Gastrocnemius medialis (tissue), 4 donors: ENCODE measurements around the gene OTUD7B. TPM values are rescaled to one million over a fixed set of nuclear protein-coding genes. Genes with fewer than 3 reads are reported as not detected.

Experiments used
- ATAC-seq, 2 donors: fragments of 150-250 bp; one replicate each; pipeline ENCODE4 v1.9.1; 2016
- DNase-seq, 2 donors: peaks; one replicate each; pipeline ENCODE4 v3.0.0-alpha.2; 2019
- H3K27ac ChIP-seq, 4 donors: fragments of 200-600 bp; sonication (generic); 1 replicate in 1 of 4; 2 replicates in 3 of 4; pipeline ENCODE4 v1.5.1; 2016 to 2018; ENCODE audit warnings: mild to moderate bottlenecking in 2 of 4, moderate library complexity in 1 of 4
- H3K27me3 ChIP-seq, 3 donors: fragments of 200-600 bp; sonication (generic) in 2 of 3; 1 replicate in 1 of 3; 2 replicates in 2 of 3; pipeline versions ENCODE4 v1.5.1 to v1.6.0; 2016 to 2019; ENCODE audit warnings: mild to moderate bottlenecking in 1 of 3, moderate library complexity in 1 of 3
- H3K36me3 ChIP-seq, 2 donors: fragments of 200-600 bp; sonication (generic) in 1 of 2; one replicate each; pipeline ENCODE4 v1.5.1; 2017 to 2018
- H3K4me1 ChIP-seq, 2 donors: fragments of 200-600 bp; sonication (generic) in 1 of 2; one replicate each; pipeline ENCODE4 v1.5.1; 2016 to 2017; ENCODE audit warnings: mild to moderate bottlenecking in 2 of 2
- H3K4me3 ChIP-seq, 4 donors: fragments of 200-600 bp; sonication (generic) in 3 of 4; 1 replicate in 1 of 4; 2 replicates in 3 of 4; pipeline ENCODE4 v1.5.1; 2016 to 2019; ENCODE audit warnings: mild to moderate bottlenecking in 2 of 4
- H3K9me3 ChIP-seq, 3 donors: fragments of 200-600 bp; sonication (generic) in 2 of 3; 1 replicate in 1 of 3; 2 replicates in 2 of 3; pipeline ENCODE4 v1.5.1; 2016 to 2019
- POLR2A ChIP-seq, 2 donors: fragments of 450-650 bp; IDR thresholded peaks; one replicate each; pipeline ENCODE4 v1.6.1; 2017; ENCODE audit warnings: antibody characterized with exemption in 2 of 2, mild to moderate bottlenecking in 2 of 2, moderate library complexity in 2 of 2
- in situ Hi-C, 4 donors: fragments of 200-750 bp; cut with MboI; loops; one replicate each; pipeline versions ENCODE4 v1.15.0 to v1.8.0; 2017; ENCODE audit warnings: low sequenced_read_pairs in 4 of 4
- intact Hi-C: fragments of 100-400 bp; cut with DNase I; formaldehyde crosslinking; loops from one replicate; pipeline ENCODE4 v1.15.1; 2023; ENCODE audit warnings: low total_unique reads
- total RNA-seq, 4 donors: library from RNA; depleted of rRNA; stranded (reverse); fragments of >200 nt; gene quantifications; one replicate each; pipeline versions ENCODE4 v1.1.0 to v1.2.3, GENCODE V29; 2016
- TF ChIP-seq, protein P1 (sequence below), 5 experiments: fragments of 450-650 bp in 3 of 5; fragments of 200-600 bp in 2 of 5; sonication (generic) in 2 of 5; IDR thresholded peaks in 4 of 5; conservative IDR thresholded peaks in 1 of 5; 1 replicate in 4 of 5; 2 replicates in 1 of 5; pipeline ENCODE4 v1.5.1; 2016 to 2019; ENCODE audit warnings: antibody characterized with exemption in 5 of 5, mild to moderate bottlenecking in 3 of 5, moderate library complexity in 3 of 5

The OTUD7B gene
- total RNA-seq, 4 donors from 2014 or later = 27.2 to 51.3 (median 43.6) TPM

- Histone ChIP-seq H3K4me1 (peaks cover 29 to 33% of the 10 kb centered on the region in 2 donors), H3K27ac (peak within 1 kb of the TSS; percentile 92 to 98 (median 94)), H3K36me3 (peaks cover 0 to 42% of the 10 kb centered on the region in 2 donors), H3K9me3 (no peaks in the 10 kb centered on the region), H3K4me3 (peak within 1 kb of the TSS; percentile 73 to 98 (median 92)), H3K27me3 (no peaks in the 10 kb centered on the region)
- ATAC-seq (peak; percentile 98 to 99), DNase-seq (peak; percentile 95)
- in situ Hi-C loops (no loop called here), intact Hi-C loops (loop anchor here (1.0 kb wide), 2 partner anchors 28 to 39 kb away; partner anchors contain the start of gene BOLA1)
- TF ChIP-seq, protein P1, sequence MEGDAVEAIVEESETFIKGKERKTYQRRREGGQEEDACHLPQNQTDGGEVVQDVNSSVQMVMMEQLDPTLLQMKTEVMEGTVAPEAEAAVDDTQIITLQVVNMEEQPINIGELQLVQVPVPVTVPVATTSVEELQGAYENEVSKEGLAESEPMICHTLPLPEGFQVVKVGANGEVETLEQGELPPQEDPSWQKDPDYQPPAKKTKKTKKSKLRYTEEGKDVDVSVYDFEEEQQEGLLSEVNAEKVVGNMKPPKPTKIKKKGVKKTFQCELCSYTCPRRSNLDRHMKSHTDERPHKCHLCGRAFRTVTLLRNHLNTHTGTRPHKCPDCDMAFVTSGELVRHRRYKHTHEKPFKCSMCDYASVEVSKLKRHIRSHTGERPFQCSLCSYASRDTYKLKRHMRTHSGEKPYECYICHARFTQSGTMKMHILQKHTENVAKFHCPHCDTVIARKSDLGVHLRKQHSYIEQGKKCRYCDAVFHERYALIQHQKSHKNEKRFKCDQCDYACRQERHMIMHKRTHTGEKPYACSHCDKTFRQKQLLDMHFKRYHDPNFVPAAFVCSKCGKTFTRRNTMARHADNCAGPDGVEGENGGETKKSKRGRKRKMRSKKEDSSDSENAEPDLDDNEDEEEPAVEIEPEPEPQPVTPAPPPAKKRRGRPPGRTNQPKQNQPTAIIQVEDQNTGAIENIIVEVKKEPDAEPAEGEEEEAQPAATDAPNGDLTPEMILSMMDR (IDR thresholded peaks at IDR 0.05 in 4 of 5, conservative IDR thresholded peaks at IDR 0.05 in 1 of 5) = peak in 3 of 5 experiments; percentile 15 to 39 (median 31)
- peak; percentile 81 to 89 for TF ChIP-seq POLR2A (IDR thresholded peaks at IDR 0.05)
Measured at GRCh38 chr1:149927563-149928400, 82.7 kb downstream of the OTUD7B start, which contains the start of gene SF3B4. Gene SF3B4 (minus strand): TSS chr1:149927803. CDS start chr1:149927759, 44 bp downstream.

- Histone ChIP-seq H3K36me3 (peaks cover 0 to 49% of the 10 kb centered on the region in 2 donors), H3K4me3 (peak overlapping the region; percentile 73 to 98 (median 92)), H3K9me3 (no peaks in the 10 kb centered on the region), H3K27ac (peak overlapping the region; percentile 92 to 98 (median 94)), H3K4me1 (peaks cover 29 to 33% of the 10 kb centered on the region in 2 donors), H3K27me3 (no peaks in the 10 kb centered on the region)
- TF ChIP-seq POLR2A (IDR thresholded peaks at IDR 0.05) = no peak
- TF ChIP-seq, protein P1 (IDR thresholded peaks at IDR 0.05 in 4 of 5, conservative IDR thresholded peaks at IDR 0.05 in 1 of 5) = no peak
- DNase-seq (no peak), ATAC-seq (no peak)
- in situ Hi-C loops = no loop called here
- intact Hi-C loops = loop anchor here (1.0 kb wide), 2 partner anchors 28 to 39 kb away; partner anchors contain the start of gene BOLA1
Measured at GRCh38 chr1:149927056-149927562, 83.4 kb downstream of the OTUD7B start.

GRCh38 chr1:149926296-149926695 lies 84.2 kb downstream of the OTUD7B start:
- H3K9me3 ChIP-seq = no peaks in the 10 kb centered on the region
- intact Hi-C loops = no loop called here
- ATAC-seq (no peak), DNase-seq (no peak)
- peaks cover 0 to 54% of the 10 kb centered on the region in 2 donors for H3K36me3 ChIP-seq
- no peak overlapping the region for H3K27ac ChIP-seq
- H3K4me1 ChIP-seq = peaks cover 29 to 33% of the 10 kb centered on the region in 2 donors
- peak overlapping the region; percentile 12 to 98 (median 82) for H3K4me3 ChIP-seq
- in situ Hi-C loops = no loop called here
- TF ChIP-seq POLR2A (IDR thresholded peaks at IDR 0.05) = no peak
- TF ChIP-seq, protein P1 (IDR thresholded peaks at IDR 0.05 in 4 of 5, conservative IDR thresholded peaks at IDR 0.05 in 1 of 5) = no peak
- H3K27me3 ChIP-seq = no peaks in the 10 kb centered on the region

GRCh38 chr1:149925751-149926150 lies 84.8 kb downstream of the OTUD7B start:
- intact Hi-C loops (no loop called here), in situ Hi-C loops (no loop called here)
- TF ChIP-seq, protein P1 (IDR thresholded peaks at IDR 0.05 in 4 of 5, conservative IDR thresholded peaks at IDR 0.05 in 1 of 5) = no peak
- TF ChIP-seq POLR2A (IDR thresholded peaks at IDR 0.05) = no peak
- H3K27ac ChIP-seq = no peak overlapping the region
- no peaks in the 10 kb centered on the region for H3K9me3 ChIP-seq
- no peak for ATAC-seq
- peaks cover 0 to 54% of the 10 kb centered on the region in 2 donors for H3K36me3 ChIP-seq
- DNase-seq = no peak
- H3K4me1 ChIP-seq = peaks cover 29 to 33% of the 10 kb centered on the region in 2 donors
- no peak overlapping the region for H3K4me3 ChIP-seq
- H3K27me3 ChIP-seq = no peaks in the 10 kb centered on the region
